ENCODE data around the gene CEL.
"Not testable (repeated sequence)": the region's sequence is repeated elsewhere in the genome, so short reads cannot be mapped to it uniquely, and the experiment has no call there.

Gene CEL

DNA sequence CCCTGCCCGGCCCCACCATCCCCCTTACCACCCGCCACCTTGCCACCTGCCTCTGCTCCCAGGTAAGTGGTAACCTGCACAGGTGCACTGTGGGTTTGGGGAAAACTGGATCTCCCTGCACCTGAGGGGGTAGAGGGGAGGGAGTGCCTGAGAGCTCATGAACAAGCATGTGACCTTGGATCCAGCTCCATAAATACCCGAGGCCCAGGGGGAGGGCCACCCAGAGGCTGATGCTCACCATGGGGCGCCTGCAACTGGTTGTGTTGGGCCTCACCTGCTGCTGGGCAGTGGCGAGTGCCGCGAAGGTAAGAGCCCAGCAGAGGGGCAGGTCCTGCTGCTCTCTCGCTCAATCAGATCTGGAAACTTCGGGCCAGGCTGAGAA is at the start of gene CEL:
TSS of gene CEL (plus strand) at position 218 of the 382 bp plus-strand sequence. CDS start at position 240, 22 bp downstream.
- not testable (repeated sequence) for DNase-seq (ENCODE audit: low spot score); H3K9me3 ChIP-seq (ENCODE audit: severe bottlenecking); ATAC-seq (ENCODE audit: low read depth); H3K36me3 ChIP-seq (ENCODE audit: low read depth); H3K4me3 ChIP-seq (ENCODE audit: severe bottlenecking); H3K27me3 ChIP-seq (ENCODE audit: insufficient read depth, poor library complexity, severe bottlenecking)
- peaks cover 30% of the 10 kb centered on the region for H3K4me1 ChIP-seq (ENCODE audit: insufficient read depth, poor library complexity, severe bottlenecking)
- H3K27ac ChIP-seq (ENCODE audit: poor library complexity, severe bottlenecking), result peak within 1 kb of the TSS; percentile 80

DNA sequence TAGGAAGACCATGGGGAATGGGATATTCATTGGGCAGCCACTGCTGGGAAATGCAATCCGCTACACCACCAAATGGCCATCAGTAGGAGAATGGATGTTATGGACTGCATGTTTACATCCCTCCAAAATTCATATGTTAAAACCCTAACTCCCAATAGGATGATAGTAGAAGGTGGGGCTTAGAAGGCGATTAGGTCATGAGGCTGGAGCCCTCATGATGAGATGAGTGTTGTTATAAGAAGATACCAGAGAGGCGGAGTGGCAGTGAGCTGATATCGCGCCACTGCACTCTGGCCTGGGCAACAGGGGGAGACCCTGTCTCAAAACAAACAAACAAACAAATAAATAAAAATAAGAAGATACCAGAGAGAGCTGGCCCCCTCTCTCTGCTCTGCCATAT is 47.1 kb upstream of the CEL start:
- no peaks in the 10 kb centered on the region for H3K9me3 ChIP-seq (ENCODE audit: severe bottlenecking)

DNA sequence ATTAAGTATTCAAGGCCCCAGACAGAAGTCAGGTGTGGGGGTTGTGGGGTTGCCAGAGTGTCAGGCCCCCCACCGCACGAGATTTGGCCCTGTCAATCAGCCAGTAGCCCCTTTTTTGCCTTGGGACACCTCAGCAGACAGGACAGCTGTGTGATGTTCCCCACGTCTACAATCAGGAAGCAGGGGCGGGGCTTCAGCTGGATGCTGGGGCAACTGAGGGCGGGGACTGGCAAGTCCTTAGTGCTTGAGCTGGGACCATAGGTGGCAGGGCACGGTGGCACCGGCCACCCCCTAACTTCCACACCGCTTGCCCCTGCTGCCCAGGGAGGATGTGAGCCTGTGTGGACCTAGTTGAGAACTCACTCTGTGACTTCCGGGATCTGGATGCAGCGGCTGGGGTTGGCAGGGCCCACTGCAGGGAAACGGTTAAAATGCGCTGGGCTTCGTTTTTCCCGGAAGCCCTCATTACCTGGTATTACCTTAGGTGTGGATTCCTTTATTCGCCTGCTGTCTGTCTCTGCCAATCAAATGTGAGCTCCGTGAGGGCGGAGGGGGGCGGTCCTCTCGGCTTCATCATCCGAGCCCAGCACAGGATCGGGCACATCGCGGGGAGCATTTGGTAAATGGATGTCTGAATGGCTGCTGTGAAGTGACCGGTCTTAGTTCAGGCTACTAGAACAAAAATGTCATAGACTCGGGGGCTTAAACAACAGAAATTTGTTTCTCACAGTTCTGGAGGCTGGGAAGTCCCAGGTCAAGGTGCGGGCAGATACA is 38.5 kb upstream of the CEL start:
- Histone ChIP-seq H3K27ac (ENCODE audit: poor library complexity, severe bottlenecking) (no peak overlapping the region), H3K4me3 (ENCODE audit: severe bottlenecking) (no peak overlapping the region), H3K9me3 (ENCODE audit: severe bottlenecking) (no peaks in the 10 kb centered on the region), H3K27me3 (ENCODE audit: insufficient read depth, poor library complexity, severe bottlenecking) (no peaks in the 10 kb centered on the region), H3K36me3 (ENCODE audit: low read depth) (no peaks in the 10 kb centered on the region), H3K4me1 (ENCODE audit: insufficient read depth, poor library complexity, severe bottlenecking) (no peaks in the 10 kb centered on the region)
- TF ChIP-seq, protein P1, sequence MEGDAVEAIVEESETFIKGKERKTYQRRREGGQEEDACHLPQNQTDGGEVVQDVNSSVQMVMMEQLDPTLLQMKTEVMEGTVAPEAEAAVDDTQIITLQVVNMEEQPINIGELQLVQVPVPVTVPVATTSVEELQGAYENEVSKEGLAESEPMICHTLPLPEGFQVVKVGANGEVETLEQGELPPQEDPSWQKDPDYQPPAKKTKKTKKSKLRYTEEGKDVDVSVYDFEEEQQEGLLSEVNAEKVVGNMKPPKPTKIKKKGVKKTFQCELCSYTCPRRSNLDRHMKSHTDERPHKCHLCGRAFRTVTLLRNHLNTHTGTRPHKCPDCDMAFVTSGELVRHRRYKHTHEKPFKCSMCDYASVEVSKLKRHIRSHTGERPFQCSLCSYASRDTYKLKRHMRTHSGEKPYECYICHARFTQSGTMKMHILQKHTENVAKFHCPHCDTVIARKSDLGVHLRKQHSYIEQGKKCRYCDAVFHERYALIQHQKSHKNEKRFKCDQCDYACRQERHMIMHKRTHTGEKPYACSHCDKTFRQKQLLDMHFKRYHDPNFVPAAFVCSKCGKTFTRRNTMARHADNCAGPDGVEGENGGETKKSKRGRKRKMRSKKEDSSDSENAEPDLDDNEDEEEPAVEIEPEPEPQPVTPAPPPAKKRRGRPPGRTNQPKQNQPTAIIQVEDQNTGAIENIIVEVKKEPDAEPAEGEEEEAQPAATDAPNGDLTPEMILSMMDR (IDR thresholded peaks at IDR 0.05; ENCODE audit: poor library complexity, severe bottlenecking), result no peak
- no peak for DNase-seq (ENCODE audit: low spot score)
- ATAC-seq (ENCODE audit: low read depth), result no peak

More for the DNA sequence above, 47.1 kb upstream of the CEL start:
- Histone ChIP-seq H3K27ac (ENCODE audit: poor library complexity, severe bottlenecking) (no peak overlapping the region), H3K36me3 (ENCODE audit: low read depth) (no peaks in the 10 kb centered on the region), H3K27me3 (ENCODE audit: insufficient read depth, poor library complexity, severe bottlenecking) (peaks cover 9% of the 10 kb centered on the region), H3K4me1 (ENCODE audit: insufficient read depth, poor library complexity, severe bottlenecking) (no peaks in the 10 kb centered on the region), H3K4me3 (ENCODE audit: severe bottlenecking) (no peak overlapping the region)
- DNase-seq (ENCODE audit: low spot score) (no peak), ATAC-seq (ENCODE audit: low read depth) (no peak)
- TF ChIP-seq, protein P1 (IDR thresholded peaks at IDR 0.05; ENCODE audit: poor library complexity, severe bottlenecking), result no peak

DNA sequence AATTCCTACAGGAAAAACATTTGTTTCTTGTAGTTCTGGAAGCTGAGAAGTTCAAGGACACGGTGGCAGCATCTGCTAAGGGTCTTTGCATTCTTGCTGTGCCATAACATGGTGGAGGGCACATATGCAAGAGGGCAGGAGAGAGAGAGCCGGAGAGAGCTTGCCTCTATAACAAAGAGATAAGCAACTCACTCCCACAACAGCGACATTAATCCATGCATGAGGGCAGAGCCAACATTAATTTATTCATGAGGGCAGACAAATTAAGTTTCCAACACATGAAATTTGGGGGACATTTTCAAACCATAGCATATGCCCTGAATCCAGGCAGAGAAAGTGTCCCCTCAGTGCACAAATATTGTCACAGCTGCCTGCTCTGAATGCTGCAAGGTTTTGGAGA is 35.4 kb upstream of the CEL start:
- Histone ChIP-seq H3K27me3 (ENCODE audit: insufficient read depth, poor library complexity, severe bottlenecking) (no peaks in the 10 kb centered on the region), H3K4me1 (ENCODE audit: insufficient read depth, poor library complexity, severe bottlenecking) (peaks cover under 1% of the 10 kb centered on the region), H3K9me3 (ENCODE audit: severe bottlenecking) (no peaks in the 10 kb centered on the region), H3K36me3 (ENCODE audit: low read depth) (no peaks in the 10 kb centered on the region), H3K27ac (ENCODE audit: poor library complexity, severe bottlenecking) (no peak overlapping the region), H3K4me3 (ENCODE audit: severe bottlenecking) (no peak overlapping the region)
- DNase-seq (ENCODE audit: low spot score) (no peak), ATAC-seq (ENCODE audit: low read depth) (no peak)
- TF ChIP-seq, protein P1 (IDR thresholded peaks at IDR 0.05; ENCODE audit: poor library complexity, severe bottlenecking), result no peak

DNA sequence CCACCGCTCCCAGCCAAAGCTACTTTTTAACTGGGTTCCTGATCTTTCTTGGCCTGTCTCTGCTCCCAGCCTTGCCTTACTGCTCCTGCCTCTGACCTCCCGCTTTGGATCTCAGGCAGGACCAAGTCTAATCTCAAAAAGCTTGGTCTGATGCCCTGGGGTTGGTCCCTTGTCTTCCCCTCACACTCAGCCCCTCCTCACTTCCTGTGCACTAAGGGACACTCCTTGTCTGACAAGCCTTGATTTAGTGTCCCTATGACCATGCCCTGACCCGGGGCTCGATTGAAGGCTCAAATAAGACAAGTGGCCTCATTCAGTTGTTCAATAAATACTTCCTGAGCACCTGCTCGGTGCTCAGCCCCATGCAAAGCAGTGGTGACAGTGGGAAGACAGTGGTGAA is 34.6 kb upstream of the CEL start:
- H3K27ac ChIP-seq (ENCODE audit: poor library complexity, severe bottlenecking), result no peak overlapping the region
- TF ChIP-seq, protein P1 (IDR thresholded peaks at IDR 0.05; ENCODE audit: poor library complexity, severe bottlenecking), result no peak
- H3K9me3 ChIP-seq (ENCODE audit: severe bottlenecking), result no peaks in the 10 kb centered on the region
- no peaks in the 10 kb centered on the region for H3K27me3 ChIP-seq (ENCODE audit: insufficient read depth, poor library complexity, severe bottlenecking)
- ATAC-seq (ENCODE audit: low read depth) (no peak), DNase-seq (ENCODE audit: low spot score) (no peak)
- peaks cover 8% of the 10 kb centered on the region for H3K4me1 ChIP-seq (ENCODE audit: insufficient read depth, poor library complexity, severe bottlenecking)
- H3K36me3 ChIP-seq (ENCODE audit: low read depth), result peaks cover 3% of the 10 kb centered on the region
- no peak overlapping the region for H3K4me3 ChIP-seq (ENCODE audit: severe bottlenecking)
